Measurements from ENCODE around the gene RIMBP2.

The RIMBP2 gene

GRCh38 chr12:130677957-130678558, 38.0 kb downstream of the RIMBP2 start:
- no peak for DNase-seq

DNA sequence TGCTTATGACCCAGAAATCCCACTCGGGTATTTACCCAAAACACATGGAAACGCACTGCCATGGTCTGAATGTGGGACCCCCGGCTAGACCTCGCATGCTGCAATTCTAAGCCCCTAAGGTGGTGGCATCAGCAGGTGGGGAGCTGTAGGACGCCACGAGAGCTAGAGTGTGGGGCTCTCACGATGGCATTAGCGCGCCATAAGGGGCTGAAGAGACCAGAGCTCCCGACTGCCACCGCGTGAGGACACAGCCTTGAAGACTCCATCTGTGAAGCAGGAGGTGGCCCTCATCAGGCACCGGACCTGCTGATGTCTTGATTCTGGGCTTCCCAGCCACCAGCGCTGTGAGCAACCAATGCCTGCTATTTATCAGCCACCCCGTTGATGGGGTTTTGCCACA, 40.3 kb downstream of the RIMBP2 start:
- no peak for DNase-seq

- no peak for DNase-seq
Observed at GRCh38 chr12:130675121-130675520, 41.0 kb downstream of the RIMBP2 start.

GRCh38 chr12:130674676-130675075, 41.4 kb downstream of the RIMBP2 start:
- DNase-seq = no peak

GRCh38 chr12:130673036-130673705, 42.9 kb downstream of the RIMBP2 start:
- no peak for DNase-seq

DNA sequence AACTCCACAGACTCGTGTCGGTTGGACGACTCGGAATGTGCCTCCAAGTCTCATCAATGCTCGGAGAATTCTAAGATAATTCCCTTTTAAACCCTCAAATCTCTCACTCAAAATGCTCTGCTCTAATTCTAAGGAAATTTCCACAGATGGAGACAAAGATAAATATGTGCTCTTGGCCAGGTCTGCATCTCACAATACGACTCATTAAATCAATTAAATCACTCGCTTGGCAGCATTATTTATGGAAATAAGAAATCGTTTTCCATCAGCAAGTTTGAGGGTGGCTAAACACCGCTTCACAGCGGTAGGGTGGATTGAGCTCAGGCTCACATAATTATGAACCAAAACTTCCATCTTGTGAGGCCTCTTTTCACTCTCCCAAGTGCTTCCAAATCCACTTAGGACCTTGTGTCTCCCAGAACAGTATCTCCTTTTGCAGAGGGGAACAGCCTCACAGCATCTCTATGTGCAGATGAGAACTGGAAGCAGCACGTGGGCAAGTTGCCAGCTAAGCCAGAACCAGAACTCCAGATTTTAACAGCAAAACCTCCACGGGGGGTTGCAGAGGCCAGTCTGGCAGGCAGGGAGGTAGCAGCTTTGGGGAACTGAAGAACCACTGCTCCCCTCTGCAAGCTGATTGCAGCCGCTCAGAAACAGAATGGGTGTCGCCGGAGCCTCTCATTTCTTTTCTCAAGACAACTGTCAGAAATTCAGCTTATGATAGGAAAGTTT, 43.8 kb downstream of the RIMBP2 start:
- no peak for DNase-seq

DNA sequence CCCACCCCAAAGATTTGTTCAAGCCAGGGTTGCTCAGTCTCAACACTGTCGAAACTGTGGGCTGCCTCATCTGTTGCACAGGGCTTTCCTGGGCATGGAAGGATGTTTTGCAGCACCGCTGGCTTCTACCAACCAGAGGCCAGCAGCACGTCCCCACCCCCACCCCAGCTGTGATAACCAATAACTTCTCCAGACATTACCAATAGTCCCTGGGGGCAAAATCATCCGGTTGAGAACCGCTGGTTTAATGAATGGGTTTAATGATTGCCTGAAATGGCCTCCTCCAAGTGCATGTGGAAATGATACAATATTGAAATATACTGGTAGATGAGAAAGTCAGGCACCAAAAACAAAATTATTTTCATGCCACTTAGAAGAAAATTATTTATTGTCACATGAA, 44.5 kb downstream of the RIMBP2 start:
- DNase-seq = no peak

- DNase-seq = no peak
Observed at GRCh38 chr12:130669797-130670196, 46.3 kb downstream of the RIMBP2 start.

DNA sequence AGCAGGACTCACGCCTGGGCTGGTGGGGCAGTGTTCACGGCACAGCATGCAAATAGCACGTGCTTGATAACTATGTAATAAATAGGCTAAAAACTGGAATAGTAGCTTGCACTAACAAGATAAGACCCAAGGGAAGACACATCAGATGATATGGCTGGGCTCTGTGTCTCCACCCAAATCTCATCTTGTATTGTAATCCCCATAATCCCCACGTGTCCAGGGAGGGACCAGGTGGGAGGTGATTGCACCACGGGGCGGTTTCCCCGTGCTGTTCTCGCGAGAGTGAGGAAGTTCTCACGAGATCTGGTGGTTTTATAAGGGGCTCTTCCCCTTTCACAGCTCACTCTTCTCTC, 46.9 kb downstream of the RIMBP2 start:
- DNase-seq = no peak

GRCh38 chr12:130668286-130669204, 47.6 kb downstream of the RIMBP2 start:
- DNase-seq = no peak

- no peak for DNase-seq
Observed at GRCh38 chr12:130667421-130667960, 48.6 kb downstream of the RIMBP2 start.

DNA sequence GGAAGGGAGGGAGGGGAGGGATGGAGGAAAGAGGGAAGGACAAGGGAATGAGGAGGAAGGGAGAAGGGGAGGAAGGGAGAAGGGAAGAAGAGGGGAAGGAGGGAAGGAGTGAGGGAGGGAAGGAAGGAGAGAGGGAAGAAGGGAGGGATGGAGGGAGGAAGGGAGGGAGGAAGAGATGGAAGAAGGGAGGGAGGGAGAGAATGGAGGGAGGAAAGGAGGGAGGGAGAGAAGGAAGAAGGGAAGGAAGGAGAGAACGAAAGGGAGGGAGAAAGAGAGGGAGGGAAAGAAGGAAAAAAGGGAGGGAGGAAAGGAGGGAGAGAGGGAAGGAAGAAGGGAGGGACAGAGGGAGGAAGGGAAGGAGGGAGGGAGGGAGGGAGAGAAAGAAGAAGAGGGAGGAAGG, 49.5 kb downstream of the RIMBP2 start:
- DNase-seq = no peak

DNA sequence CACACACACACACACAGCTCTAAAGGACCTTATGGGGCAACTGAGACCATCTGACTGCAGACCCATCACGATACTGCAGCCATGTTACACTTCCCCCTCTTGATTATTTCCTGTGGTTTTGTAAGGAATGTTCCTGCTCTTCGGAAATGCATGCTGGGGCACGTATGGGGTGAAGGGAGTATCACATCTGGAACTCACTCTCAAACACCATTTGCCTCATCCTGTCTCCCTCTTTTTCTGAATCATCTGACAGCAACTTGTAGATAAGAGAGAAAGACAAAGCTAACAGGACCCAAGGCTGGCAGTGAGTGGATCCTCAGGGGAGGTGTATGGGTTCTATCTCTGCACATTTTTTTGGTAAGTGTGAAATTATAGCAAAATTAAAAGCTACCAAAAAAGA, 50.3 kb downstream of the RIMBP2 start:
- no peak for DNase-seq

DNA sequence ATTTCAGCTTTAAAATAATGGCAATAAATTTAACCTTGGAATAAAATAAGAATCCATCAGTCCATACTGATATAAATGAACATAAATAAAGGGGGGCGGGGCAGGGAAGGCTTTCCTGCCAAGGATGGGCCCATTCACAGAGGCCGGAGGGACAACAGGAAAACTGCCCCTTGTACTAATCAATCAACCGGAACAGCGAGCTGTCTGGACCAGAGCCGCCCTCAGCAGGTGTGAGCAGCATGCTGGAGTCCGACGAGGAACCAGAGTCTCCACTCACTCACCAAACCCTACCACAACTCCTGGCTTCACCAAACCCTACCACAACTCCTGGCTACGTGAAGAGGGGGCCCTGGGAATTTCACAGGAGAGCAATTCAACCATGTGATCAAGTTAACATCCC, 51.3 kb downstream of the RIMBP2 start:
- DNase-seq = no peak

GRCh38 chr12:130664252-130664651, 51.8 kb downstream of the RIMBP2 start:
- no peak for DNase-seq

DNA sequence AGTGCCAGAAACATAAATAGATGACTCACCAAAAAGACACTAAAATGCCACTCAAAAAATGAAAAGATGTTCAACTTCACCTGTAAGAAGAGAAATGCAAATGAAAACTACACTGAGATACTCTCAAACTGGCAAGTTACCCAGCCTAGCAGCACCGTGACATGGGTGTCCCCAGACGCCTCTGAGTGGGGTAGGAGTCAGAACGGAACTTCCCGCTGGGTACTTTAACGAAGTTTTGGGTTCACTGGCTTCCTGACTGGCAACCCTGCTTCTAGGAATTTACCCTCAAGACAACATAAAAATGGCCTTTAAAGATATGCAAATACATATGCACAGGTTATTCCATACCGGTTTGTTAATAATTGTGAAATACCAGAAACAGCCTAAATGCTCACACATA, 52.6 kb downstream of the RIMBP2 start:
- no peak for DNase-seq

GRCh38 chr12:130661486-130662255, 54.4 kb downstream of the RIMBP2 start:
- DNase-seq = no peak

GRCh38 chr12:130661059-130661458, 55.0 kb downstream of the RIMBP2 start:
- DNase-seq = no peak

- no peak for DNase-seq
Observed at GRCh38 chr12:130658145-130658911, 57.8 kb downstream of the RIMBP2 start.

DNA sequence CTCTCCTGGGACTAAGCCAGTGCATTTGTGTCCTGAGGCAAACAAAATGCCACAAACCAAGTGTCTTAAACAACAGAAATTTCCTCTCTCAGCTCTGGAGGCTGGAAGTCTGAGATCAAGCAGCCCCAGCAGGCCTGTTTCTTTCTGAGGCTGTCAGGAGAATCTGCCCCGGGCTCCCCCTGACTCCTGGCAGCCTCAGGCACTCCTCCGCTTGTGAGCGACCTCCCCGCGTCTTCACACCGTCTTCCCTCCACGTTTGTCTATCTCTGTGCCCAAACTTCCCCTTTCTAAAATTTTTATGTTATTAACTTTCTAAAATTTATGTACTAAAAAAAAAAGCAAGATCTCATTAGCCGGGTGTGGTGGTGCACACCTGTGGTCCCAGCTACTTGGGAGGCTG, 59.7 kb downstream of the RIMBP2 start:
- no peak for DNase-seq

DNA sequence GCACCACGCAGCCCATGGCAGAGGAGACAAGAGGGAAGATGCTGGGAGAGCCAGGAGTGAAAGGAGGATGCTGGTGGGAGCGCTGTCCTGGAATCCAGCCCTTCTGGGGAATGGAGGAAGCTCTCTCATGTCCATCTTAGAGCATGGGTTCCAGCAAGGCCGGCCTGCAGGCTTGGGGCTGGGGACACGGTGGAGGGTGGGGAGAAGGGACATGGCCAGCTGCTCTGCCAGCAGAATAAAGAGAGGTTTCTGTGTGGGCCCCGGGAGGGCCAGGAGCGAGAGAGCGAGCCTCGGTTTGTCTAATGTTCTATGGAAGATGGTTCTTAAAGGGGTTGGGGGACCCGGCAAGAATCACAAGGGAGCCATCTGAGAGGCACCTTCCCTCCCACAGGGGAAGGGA, 60.2 kb downstream of the RIMBP2 start:
- DNase-seq = no peak

Measured in activated CD4-positive, alpha-beta T cell treated with anti-CD3 and anti-CD28 coated beads, Interleukin-10, Interleukin-2, amounts not matched to agents 100 ng/mL and 50 ng/mL, durations not matched to agents 16 hours and 8 hours (primary cell).